Breast epithelium (tissue), 4 donors: ENCODE results near the gene PADI6. TPM values are rescaled to one million over a fixed set of nuclear protein-coding genes. Genes with fewer than 3 reads are reported as not detected.
A peak's percentile ranks its signal among the peaks of the same experiment; 100 is the strongest.

ENCODE experiments used
- DNase-seq, 2 donors: peaks; one replicate each; pipeline ENCODE4 v3.0.0-alpha.2; 2019; ENCODE audit warnings: low spot score in 2 of 2
- H3K27ac ChIP-seq, 2 donors: fragments of 200-600 bp; sonication (generic) in 1 of 2; one replicate each; pipeline ENCODE4 v1.5.1; 2016 to 2019; ENCODE audit warnings: mild to moderate bottlenecking in 1 of 2
- H3K27me3 ChIP-seq, 2 donors: fragments of 200-600 bp; sonication (generic) in 1 of 2; one replicate each; pipeline versions ENCODE4 v1.5.1 to v1.6.0; 2017 to 2019; ENCODE audit warnings: control low read depth in 1 of 2, mild to moderate bottlenecking in 1 of 2
- H3K36me3 ChIP-seq: fragments of 200-600 bp; one replicate; pipeline ENCODE4 v1.5.1; 2019
- H3K4me1 ChIP-seq, 2 donors: fragments of 200-600 bp; sonication (generic); one replicate each; pipeline ENCODE4 v1.5.1; 2016 to 2019; ENCODE audit warnings: control low read depth in 1 of 2
- H3K4me3 ChIP-seq, 3 donors: fragments of 200-600 bp; sonication (generic); 1 replicate in 2 of 3; 2 replicates in 1 of 3; pipeline ENCODE4 v1.5.1; 2016 to 2019; ENCODE audit warnings: mild to moderate bottlenecking in 3 of 3, moderate library complexity in 2 of 3
- H3K9me3 ChIP-seq, 2 donors: fragments of 200-600 bp; sonication (generic) in 1 of 2; one replicate each; pipeline ENCODE4 v1.5.1; 2016 to 2019; ENCODE audit warnings: control low read depth in 1 of 2
- CTCF ChIP-seq, 3 donors: fragments of 450-650 bp; IDR thresholded peaks; one replicate each; pipeline ENCODE4 v1.5.1; 2016 to 2017; ENCODE audit warnings: antibody characterized with exemption in 3 of 3, mild to moderate bottlenecking in 3 of 3, moderate library complexity in 3 of 3
- POLR2A ChIP-seq: fragments of 450-650 bp; IDR thresholded peaks from one replicate; pipeline ENCODE4 v1.6.1; 2016; ENCODE audit warnings: antibody characterized with exemption, mild to moderate bottlenecking, moderate library complexity
- POLR2AphosphoS5 ChIP-seq, 3 donors: sonication (generic); formaldehyde crosslinking; IDR thresholded peaks; one replicate each; pipeline ENCODE4 v1.6.1; 2017; ENCODE audit warnings: antibody characterized with exemption in 3 of 3
- intact Hi-C: fragments of 100-400 bp; cut with DNase I; formaldehyde crosslinking; loops from one replicate; pipeline ENCODE4 v1.15.1; 2023; ENCODE audit warnings: low total_unique reads
- total RNA-seq, 3 donors: library from RNA; depleted of rRNA; stranded (reverse); fragments of >200 nt; gene quantifications; one replicate each; pipeline ENCODE4 v1.1.0, GENCODE V29; 2016

Gene PADI6
- total RNA-seq, 3 donors from 2014 or later = not detected

GRCh38 chr1:17420391-17420918 lies 48.5 kb downstream of the PADI6 start:
- no peak for DNase-seq
- no peaks in the 10 kb centered on the region for H3K27me3 ChIP-seq
- H3K9me3 ChIP-seq = no peaks in the 10 kb centered on the region
- H3K27ac ChIP-seq = no peak overlapping the region
- intact Hi-C loops = no loop called here
- H3K4me3 ChIP-seq = no peak overlapping the region
- H3K36me3 ChIP-seq = peaks cover 11% of the 10 kb centered on the region
- no peaks in the 10 kb centered on the region for H3K4me1 ChIP-seq
- no peak for TF ChIP-seq POLR2AphosphoS5 (IDR thresholded peaks at IDR 0.05)

- H3K4me1 ChIP-seq = no peaks in the 10 kb centered on the region
- no peak overlapping the region for H3K27ac ChIP-seq
- TF ChIP-seq CTCF (IDR thresholded peaks at IDR 0.05) = no peak
- TF ChIP-seq POLR2AphosphoS5 (IDR thresholded peaks at IDR 0.05) = no peak
- TF ChIP-seq POLR2A = no peak
- no peak overlapping the region for H3K4me3 ChIP-seq
- H3K36me3 ChIP-seq = no peaks in the 10 kb centered on the region
- intact Hi-C loops = no loop called here
- H3K27me3 ChIP-seq = no peaks in the 10 kb centered on the region
- DNase-seq = no peak
- no peaks in the 10 kb centered on the region for H3K9me3 ChIP-seq
Measured at GRCh38 chr1:17422461-17422860, 50.5 kb downstream of the PADI6 start.

- no peaks in the 10 kb centered on the region for H3K4me1 ChIP-seq
- intact Hi-C loops = no loop called here
- H3K9me3 ChIP-seq = no peaks in the 10 kb centered on the region
- no peak overlapping the region for H3K4me3 ChIP-seq
- no peaks in the 10 kb centered on the region for H3K27me3 ChIP-seq
- H3K27ac ChIP-seq = peak overlapping the region in 1 of 2 donors; percentile 64
- no peak for TF ChIP-seq CTCF (IDR thresholded peaks at IDR 0.05)
- no peaks in the 10 kb centered on the region for H3K36me3 ChIP-seq
- DNase-seq = no peak
Measured at GRCh38 chr1:17423781-17424245, 51.8 kb downstream of the PADI6 start.

- Histone ChIP-seq H3K4me1 (no peaks in the 10 kb centered on the region), H3K27me3 (no peaks in the 10 kb centered on the region), H3K36me3 (no peaks in the 10 kb centered on the region), H3K27ac (no peak overlapping the region), H3K4me3 (no peak overlapping the region), H3K9me3 (no peaks in the 10 kb centered on the region)
- no peak for DNase-seq
- TF ChIP-seq POLR2A (no peak), POLR2AphosphoS5 (IDR thresholded peaks at IDR 0.05) (no peak), CTCF (IDR thresholded peaks at IDR 0.05) (no peak)
- intact Hi-C loops = no loop called here
Measured at GRCh38 chr1:17425806-17426600, 54.0 kb downstream of the PADI6 start.

GRCh38 chr1:17427696-17428660 lies 56.0 kb downstream of the PADI6 start:
- Histone ChIP-seq H3K4me1 (no peaks in the 10 kb centered on the region), H3K4me3 (no peak overlapping the region), H3K27ac (peak overlapping the region in 1 of 2 donors; percentile 17), H3K9me3 (no peaks in the 10 kb centered on the region), H3K27me3 (no peaks in the 10 kb centered on the region), H3K36me3 (no peaks in the 10 kb centered on the region)
- DNase-seq = no peak
- TF ChIP-seq POLR2AphosphoS5 (IDR thresholded peaks at IDR 0.05) (no peak), POLR2A (no peak), CTCF (IDR thresholded peaks at IDR 0.05) (no peak)
- intact Hi-C loops = no loop called here
